ENCODE data around the gene RENBP.

RENBP gene

GRCh38 chrX:153886915-153887314 lies 57.5 kb downstream of the RENBP start:
- no peak for DNase-seq (ENCODE audit: low read depth, low spot score)
- H3K9ac ChIP-seq (ENCODE audit: insufficient read length): no peak overlapping the region
- no peaks in the 10 kb centered on the region for H3K36me3 ChIP-seq (ENCODE audit: insufficient read depth, low read length)
- H3K27ac ChIP-seq: no peak overlapping the region
- no peaks in the 10 kb centered on the region for H3K9me3 ChIP-seq (ENCODE audit: low read depth, low read length)
- TF ChIP-seq FOXP2 (optimal IDR thresholded peaks at IDR 0.05; ENCODE audit: control extremely low read depth, extremely low read length, insufficient read depth): no peak
- no peak for TF ChIP-seq POLR2AphosphoS5 (IDR thresholded peaks at IDR 0.05; ENCODE audit: borderline replicate concordance, low read depth, low read length)
- TF ChIP-seq EZH2 (IDR thresholded peaks at IDR 0.05): no peak
- H3K4me3 ChIP-seq: no peak overlapping the region

DNA sequence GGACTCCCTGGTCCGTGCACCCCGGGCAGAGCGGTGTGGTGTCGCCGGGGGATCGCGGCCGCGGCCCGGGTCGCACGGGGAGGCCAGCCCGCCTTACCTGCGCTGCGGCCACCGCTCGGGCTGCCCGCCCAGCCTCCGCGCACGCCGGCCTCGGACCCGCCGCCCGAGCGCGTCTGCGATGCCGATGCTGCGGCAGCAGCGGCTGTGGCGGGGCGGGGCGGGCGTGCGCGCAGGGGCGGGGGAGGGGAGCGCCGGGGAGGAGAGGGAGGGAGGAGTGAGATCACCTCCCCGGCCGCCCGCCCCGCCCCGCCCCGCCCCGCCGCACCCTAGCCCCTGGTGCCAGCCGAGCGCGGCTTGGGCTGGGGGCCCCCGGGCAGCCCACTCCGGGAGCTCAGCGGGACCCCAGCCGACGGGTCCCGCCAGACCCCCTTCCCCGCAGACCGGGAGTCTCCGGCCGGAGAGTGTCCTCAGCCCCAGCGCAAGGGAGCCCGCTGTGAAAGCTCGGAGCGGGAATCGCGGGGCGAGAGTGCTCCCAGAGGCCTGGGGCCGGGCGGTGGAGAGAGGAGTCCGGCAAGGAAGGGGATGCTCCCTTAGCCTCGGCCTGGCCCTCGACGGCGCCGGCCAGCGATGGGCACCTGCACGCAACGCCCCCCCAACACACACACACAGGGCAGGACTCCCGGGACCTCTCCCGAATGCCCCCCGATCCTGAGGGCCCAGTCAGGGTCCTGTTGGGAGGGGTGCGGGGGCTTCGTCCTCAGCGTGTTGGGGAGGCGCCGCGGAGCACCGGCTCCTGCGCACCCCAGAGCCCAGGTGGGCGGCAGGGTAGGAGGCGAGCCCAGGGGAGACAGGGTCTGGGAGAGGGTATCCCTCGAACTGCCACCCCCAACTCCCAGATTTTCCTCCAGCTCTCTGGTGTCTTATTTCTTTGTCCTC lies 58.2 kb downstream of the RENBP start, which contains the start of gene L1CAM:
TSS of gene L1CAM (minus strand) at position 206 of the 936 bp plus-strand sequence. CDS start 10,337 bp downstream, outside the sequence.
- Histone ChIP-seq H3K27ac (no peak within 1 kb of the TSS), H3K36me3 (ENCODE audit: insufficient read depth, low read length) (no peaks in the 10 kb centered on the region), H3K9ac (ENCODE audit: insufficient read length) (no peak within 1 kb of the TSS), H3K9me3 (ENCODE audit: low read depth, low read length) (no peaks in the 10 kb centered on the region), H3K4me3 (peak within 1 kb of the TSS; percentile 74)
- no peak for DNase-seq (ENCODE audit: low read depth, low spot score)
- TF ChIP-seq FOXP2 (optimal IDR thresholded peaks at IDR 0.05; ENCODE audit: control extremely low read depth, extremely low read length, insufficient read depth): no peak
- no peak for TF ChIP-seq EZH2 (IDR thresholded peaks at IDR 0.05)
- no peak for TF ChIP-seq POLR2AphosphoS5 (IDR thresholded peaks at IDR 0.05; ENCODE audit: borderline replicate concordance, low read depth, low read length)
